HCEC 1CT (cell line): Measurements from ENCODE around the gene PTPRN2.

Experiments
- DNase-seq: peaks from one replicate; pipeline ENCODE4 v3.0.0-alpha.2; 2017

The PTPRN2 gene

GRCh38 chr7:157688533-157689268 is 898.9 kb downstream of the PTPRN2 start:
- DNase-seq: no peak

- DNase-seq: no peak
Measured at GRCh38 chr7:157687845-157688532, 899.6 kb downstream of the PTPRN2 start.

GRCh38 chr7:157687158-157687557 is 900.5 kb downstream of the PTPRN2 start:
- DNase-seq: no peak

- DNase-seq: no peak
Measured at GRCh38 chr7:157686285-157686894, 901.2 kb downstream of the PTPRN2 start.

- DNase-seq: no peak
Measured at GRCh38 chr7:157685430-157686284, 902.0 kb downstream of the PTPRN2 start.

GRCh38 chr7:157684909-157685429 is 902.7 kb downstream of the PTPRN2 start:
- DNase-seq: no peak

GRCh38 chr7:157684157-157684908 is 903.3 kb downstream of the PTPRN2 start:
- DNase-seq: no peak

GRCh38 chr7:157683747-157684156 is 903.9 kb downstream of the PTPRN2 start:
- no peak for DNase-seq

- no peak for DNase-seq
Measured at GRCh38 chr7:157682946-157683746, 904.5 kb downstream of the PTPRN2 start.

GRCh38 chr7:157682064-157682945 is 905.3 kb downstream of the PTPRN2 start:
- no peak for DNase-seq

- no peak for DNase-seq
Measured at GRCh38 chr7:157679607-157680006, 908.0 kb downstream of the PTPRN2 start.

- DNase-seq: no peak
Measured at GRCh38 chr7:157678501-157678900, 909.1 kb downstream of the PTPRN2 start.

GRCh38 chr7:157676456-157677255 is 911.0 kb downstream of the PTPRN2 start:
- DNase-seq: no peak

- no peak for DNase-seq
Measured at GRCh38 chr7:157676001-157676400, 911.6 kb downstream of the PTPRN2 start.

GRCh38 chr7:157675427-157675927 is 912.1 kb downstream of the PTPRN2 start:
- no peak for DNase-seq

- DNase-seq: no peak
Measured at GRCh38 chr7:157674715-157675426, 912.8 kb downstream of the PTPRN2 start.

GRCh38 chr7:157674027-157674714 is 913.5 kb downstream of the PTPRN2 start:
- no peak for DNase-seq

GRCh38 chr7:157673573-157673972 is 914.0 kb downstream of the PTPRN2 start:
- no peak for DNase-seq
